Hepatocyte (in vitro differentiated cells): ENCODE data around the gene EVL. TPM values are rescaled to one million over a fixed set of nuclear protein-coding genes. Genes with fewer than 3 reads are reported as not detected.
A peak's percentile ranks its signal among the peaks of the same experiment; 100 is the strongest.

Experiments used
- DNase-seq: peaks from one replicate; pipeline ENCODE4 v3.0.0-alpha.2; 2016; ENCODE audit warnings: low spot score
- H2AFZ ChIP-seq: fragments of 200-600 bp; sonication (generic); 2 replicates; pipeline ENCODE4 v1.6.0; 2016; ENCODE audit warnings: antibody characterized with exemption, mild to moderate bottlenecking
- H3K27ac ChIP-seq: fragments of 200-600 bp; sonication (generic); 2 replicates; pipeline ENCODE4 v1.5.1; 2016; ENCODE audit warnings: mild to moderate bottlenecking
- H3K27me3 ChIP-seq: fragments of 200-600 bp; sonication (generic); 2 replicates; pipeline ENCODE4 v1.6.1; 2016
- H3K36me3 ChIP-seq: fragments of 200-600 bp; sonication (generic); replicated peaks from 2 replicates; pipeline ENCODE4 v1.5.1; 2016; ENCODE audit warnings: low read depth; ENCODE audit not compliant: insufficient read depth
- H3K4me1 ChIP-seq: fragments of 200-600 bp; sonication (generic); 2 replicates; pipeline ENCODE4 v1.5.1; 2016; ENCODE audit warnings: mild to moderate bottlenecking, moderate library complexity; ENCODE audit not compliant: insufficient read depth
- H3K4me2 ChIP-seq: fragments of 200-600 bp; sonication (generic); 2 replicates; pipeline ENCODE4 v1.6.0; 2016
- H3K4me3 ChIP-seq: fragments of 200-600 bp; sonication (generic); 2 replicates; pipeline ENCODE4 v1.5.1; 2016; ENCODE audit warnings: mild to moderate bottlenecking
- H3K79me2 ChIP-seq: fragments of 200-600 bp; sonication (generic); 2 replicates; pipeline ENCODE4 v1.6.0; 2017; ENCODE audit warnings: mild to moderate bottlenecking
- H3K9me2 ChIP-seq: fragments of 200-600 bp; sonication (generic); replicated peaks from 2 replicates; pipeline ENCODE4 v1.6.0; 2017; ENCODE audit warnings: mild to moderate bottlenecking; ENCODE audit not compliant: insufficient read depth
- H3K9me3 ChIP-seq: fragments of 200-600 bp; sonication (generic); 2 replicates; pipeline ENCODE4 v1.5.1; 2016; ENCODE audit warnings: low read depth, mild to moderate bottlenecking
- H4K20me1 ChIP-seq: fragments of 200-600 bp; sonication (generic); 2 replicates; pipeline ENCODE4 v1.6.0; 2016; ENCODE audit warnings: mild to moderate bottlenecking; ENCODE audit not compliant: insufficient read depth, poor library complexity, severe bottlenecking
- EZH2 ChIP-seq: fragments of 200-600 bp; sonication (generic); IDR thresholded peaks from 2 replicates; pipeline ENCODE4 v1.6.1; 2016; ENCODE audit warnings: antibody characterized with exemption, mild to moderate bottlenecking, borderline replicate concordance
- EZH2phosphoT487 ChIP-seq: fragments of 200-600 bp; sonication (generic); IDR thresholded peaks from one replicate; pipeline ENCODE4 v1.6.1; 2018; ENCODE audit warnings: antibody characterized with exemption, mild to moderate bottlenecking, low read depth, moderate library complexity; ENCODE audit not compliant: unreplicated experiment, severe bottlenecking
- WGBS: methylation state at CpG from one replicate; pipeline ENCODE4 v1.1.6; 2016; ENCODE audit warnings: low lambda C conversion rate; ENCODE audit errors: missing lambda C conversion rate; 5-methylcytosine and 5-hydroxymethylcytosine counted together
- polyA plus RNA-seq: library from polyadenylated mRNA; unstranded; fragments of >200 nt; fragmentation: Nextera tagmentation; extraction: Ambion mirVana; gene quantifications from 2 replicates; pipeline ENCODE4 v1.2.1, GENCODE V29; 2016
- total RNA-seq: library from RNA; depleted of rRNA; stranded (reverse); fragments of >200 nt; gene quantifications from 2 replicates; pipeline ENCODE4 v1.2.3, GENCODE V29; 2014
- TF ChIP-seq, protein P1 (sequence below): fragments of 200-600 bp; sonication (generic); IDR thresholded peaks from 2 replicates; pipeline ENCODE4 v1.5.1; 2016; ENCODE audit warnings: antibody characterized with exemption, mild to moderate bottlenecking; ENCODE audit not compliant: poor library complexity

The EVL gene
- total and polyA plus RNA-seq, 2 experiments from 2014 or later: 60.5 to 77.2 TPM

DNA sequence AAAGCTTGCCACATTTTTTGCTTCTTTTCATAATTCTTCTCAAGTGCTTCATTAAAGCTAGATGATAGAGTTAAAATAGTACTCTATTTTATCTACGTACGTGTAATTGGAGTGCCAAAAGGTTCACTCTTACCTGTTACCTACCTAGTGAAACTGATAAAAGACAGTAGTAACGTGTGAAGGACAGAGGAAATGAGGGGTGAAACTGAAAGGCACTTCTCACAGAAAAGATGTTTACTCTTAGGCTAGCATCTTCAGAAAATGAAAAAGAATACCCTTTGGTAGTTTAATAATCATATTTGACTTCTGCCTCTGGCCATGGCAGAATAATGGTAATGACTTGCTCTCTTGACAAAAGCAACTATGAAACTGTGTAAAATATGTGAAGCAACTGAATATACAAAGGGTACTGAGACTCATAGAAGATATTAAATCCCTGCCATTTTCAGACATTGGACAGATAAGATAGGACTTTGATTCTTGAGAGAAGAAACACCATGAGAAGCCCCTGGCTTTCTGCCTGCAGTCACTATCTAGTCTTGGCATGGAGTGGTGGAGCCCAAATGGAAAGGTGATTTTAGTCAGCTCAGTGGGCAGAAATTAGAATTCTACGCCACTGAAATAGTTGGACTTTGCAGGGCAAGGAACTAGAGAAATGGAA, 6.3 kb upstream of the EVL start:
- no peaks in the 10 kb centered on the region for H3K9me3 ChIP-seq
- no peak for DNase-seq
- TF ChIP-seq EZH2: no peak
- H3K36me3 ChIP-seq: no peaks in the 10 kb centered on the region
- 89% methylated on average over 4 of the region's 4 CpGs for WGBS
- H3K4me1 ChIP-seq: peaks cover 12% of the 10 kb centered on the region
- H3K4me3 ChIP-seq: no peak overlapping the region
- no peaks in the 10 kb centered on the region for H3K27me3 ChIP-seq
- H4K20me1 ChIP-seq: peaks cover 7% of the 10 kb centered on the region
- H2AFZ ChIP-seq: no peak overlapping the region
- H3K79me2 ChIP-seq: peaks cover 83% of the 10 kb centered on the region
- H3K4me2 ChIP-seq: no peak overlapping the region
- H3K27ac ChIP-seq: peak overlapping the region; percentile 41
- no peaks in the 10 kb centered on the region for H3K9me2 ChIP-seq

DNA sequence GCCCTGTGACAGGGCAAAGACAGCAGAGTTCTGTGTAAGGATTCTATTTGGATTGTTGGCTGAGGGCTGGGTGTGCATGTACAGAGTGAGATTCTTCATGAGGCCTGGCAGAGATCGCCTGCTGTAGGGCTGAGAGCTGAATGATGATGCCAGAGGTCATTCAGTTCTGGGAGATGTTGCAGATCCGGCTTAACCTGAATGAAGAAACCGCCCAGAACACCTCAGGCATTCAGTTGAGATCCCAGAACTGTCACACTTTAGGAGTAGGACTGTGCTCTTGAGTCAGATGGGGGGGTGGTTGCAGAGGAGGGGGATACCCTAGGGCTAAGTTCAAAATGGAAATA, 5.8 kb upstream of the EVL start:
- H3K9me3 ChIP-seq: no peaks in the 10 kb centered on the region
- H3K4me3 ChIP-seq: no peak overlapping the region
- H3K4me2 ChIP-seq: no peak overlapping the region
- H2AFZ ChIP-seq: no peak overlapping the region
- peak; percentile 46 for DNase-seq
- H3K27me3 ChIP-seq: no peaks in the 10 kb centered on the region
- peaks cover 7% of the 10 kb centered on the region for H4K20me1 ChIP-seq
- H3K4me1 ChIP-seq: peaks cover 12% of the 10 kb centered on the region
- no peaks in the 10 kb centered on the region for H3K36me3 ChIP-seq
- H3K79me2 ChIP-seq: peaks cover 81% of the 10 kb centered on the region
- TF ChIP-seq, protein P1, sequence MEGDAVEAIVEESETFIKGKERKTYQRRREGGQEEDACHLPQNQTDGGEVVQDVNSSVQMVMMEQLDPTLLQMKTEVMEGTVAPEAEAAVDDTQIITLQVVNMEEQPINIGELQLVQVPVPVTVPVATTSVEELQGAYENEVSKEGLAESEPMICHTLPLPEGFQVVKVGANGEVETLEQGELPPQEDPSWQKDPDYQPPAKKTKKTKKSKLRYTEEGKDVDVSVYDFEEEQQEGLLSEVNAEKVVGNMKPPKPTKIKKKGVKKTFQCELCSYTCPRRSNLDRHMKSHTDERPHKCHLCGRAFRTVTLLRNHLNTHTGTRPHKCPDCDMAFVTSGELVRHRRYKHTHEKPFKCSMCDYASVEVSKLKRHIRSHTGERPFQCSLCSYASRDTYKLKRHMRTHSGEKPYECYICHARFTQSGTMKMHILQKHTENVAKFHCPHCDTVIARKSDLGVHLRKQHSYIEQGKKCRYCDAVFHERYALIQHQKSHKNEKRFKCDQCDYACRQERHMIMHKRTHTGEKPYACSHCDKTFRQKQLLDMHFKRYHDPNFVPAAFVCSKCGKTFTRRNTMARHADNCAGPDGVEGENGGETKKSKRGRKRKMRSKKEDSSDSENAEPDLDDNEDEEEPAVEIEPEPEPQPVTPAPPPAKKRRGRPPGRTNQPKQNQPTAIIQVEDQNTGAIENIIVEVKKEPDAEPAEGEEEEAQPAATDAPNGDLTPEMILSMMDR: no peak
- no peak for TF ChIP-seq EZH2
- TF ChIP-seq EZH2phosphoT487: no peak
- WGBS: 86% methylated on average over 3 of the region's 3 CpGs
- peak overlapping the region; percentile 41 for H3K27ac ChIP-seq
- H3K9me2 ChIP-seq: no peaks in the 10 kb centered on the region

DNA sequence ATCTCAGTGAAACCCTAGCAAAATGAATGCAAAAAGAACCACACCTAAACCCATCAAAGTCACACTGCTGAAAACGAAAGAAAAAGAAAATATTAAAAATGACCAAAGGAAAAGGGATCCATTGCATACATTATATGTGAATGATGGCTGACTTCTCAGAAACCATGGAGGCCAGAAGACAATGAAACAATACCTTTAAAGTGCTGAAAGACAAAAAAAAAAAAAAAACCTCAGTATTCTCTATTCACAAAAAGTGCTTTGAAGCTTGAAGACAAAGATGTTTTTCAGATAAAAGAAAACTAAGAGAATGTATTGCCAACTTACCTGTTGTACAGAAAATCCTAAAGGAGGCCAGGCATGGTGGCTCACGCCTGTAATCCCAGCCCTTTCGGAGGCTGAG, 4.5 kb upstream of the EVL start:
- TF ChIP-seq EZH2 (no peak), EZH2phosphoT487 (no peak)
- TF ChIP-seq, protein P1: no peak
- no peak overlapping the region for H3K4me3 ChIP-seq
- H3K9me3 ChIP-seq: no peaks in the 10 kb centered on the region
- WGBS: 100% methylated on average over 3 of the region's 3 CpGs
- no peaks in the 10 kb centered on the region for H3K36me3 ChIP-seq
- DNase-seq: no peak
- H3K79me2 ChIP-seq: peaks cover 75% of the 10 kb centered on the region
- H3K27me3 ChIP-seq: no peaks in the 10 kb centered on the region
- H2AFZ ChIP-seq: no peak overlapping the region
- peaks cover 12% of the 10 kb centered on the region for H3K4me1 ChIP-seq
- H3K9me2 ChIP-seq: no peaks in the 10 kb centered on the region
- H4K20me1 ChIP-seq: peaks cover 7% of the 10 kb centered on the region
- no peak overlapping the region for H3K27ac ChIP-seq
- H3K4me2 ChIP-seq: no peak overlapping the region

DNA sequence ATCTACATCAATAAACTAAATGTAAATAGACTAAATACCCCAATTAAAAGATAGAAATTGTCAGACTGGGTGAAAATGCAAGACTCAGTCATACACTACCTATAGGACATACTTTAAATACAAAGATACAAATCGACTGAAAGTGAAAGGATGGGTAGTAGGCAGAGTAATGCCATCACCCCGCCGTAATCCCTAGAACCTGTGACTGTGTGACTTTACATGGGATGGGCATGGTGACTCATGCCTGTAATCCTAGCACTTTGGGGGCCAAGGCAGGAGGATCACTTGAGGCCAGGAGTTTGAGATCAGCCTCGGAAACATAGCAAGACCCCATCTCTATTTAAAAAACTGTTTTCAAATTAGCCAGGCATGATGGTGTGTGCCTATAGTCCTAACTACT, 2.6 kb upstream of the EVL start:
- no peak overlapping the region for H3K4me3 ChIP-seq
- no peak for TF ChIP-seq EZH2
- TF ChIP-seq EZH2phosphoT487: no peak
- TF ChIP-seq, protein P1: no peak
- no peaks in the 10 kb centered on the region for H3K27me3 ChIP-seq
- no peaks in the 10 kb centered on the region for H3K9me2 ChIP-seq
- H3K9me3 ChIP-seq: no peaks in the 10 kb centered on the region
- H2AFZ ChIP-seq: no peak overlapping the region
- peaks cover 7% of the 10 kb centered on the region for H4K20me1 ChIP-seq
- peaks cover 71% of the 10 kb centered on the region for H3K79me2 ChIP-seq
- H3K4me2 ChIP-seq: no peak overlapping the region
- no peaks in the 10 kb centered on the region for H3K36me3 ChIP-seq
- H3K4me1 ChIP-seq: peaks cover 11% of the 10 kb centered on the region
- WGBS: 96% methylated on average over 4 of the region's 4 CpGs
- DNase-seq: no peak
- H3K27ac ChIP-seq: no peak overlapping the region
